Right lobe of liver (tissue), 4 donors: Measurements from ENCODE around the gene PLLP.

Source experiments
- POLR2A ChIP-seq: fragments of 450-650 bp; IDR thresholded peaks from one replicate; pipeline ENCODE4 v1.6.1; 2017; ENCODE audit warnings: antibody characterized with exemption, mild to moderate bottlenecking
- TF ChIP-seq, protein P1 (sequence below), 4 donors: fragments of 200-600 bp in 3 of 4; fragments of 450-650 bp in 1 of 4; IDR thresholded peaks; one replicate each; pipeline versions ENCODE4 v1.5.1 to v1.8.0; 2016 to 2022; ENCODE audit warnings: antibody characterized with exemption in 4 of 4, mild to moderate bottlenecking in 2 of 4
- donor health status: DM: no; HTN: no; CAD: no.
- donor health status: DM: no; HTN: no; CAD: no.
- donor health status: DM: no; HTN: yes; CAD: no.

GRCh38 chr16:57319646-57320045 lies 35.2 kb upstream of the PLLP start:
- TF ChIP-seq, protein P1, sequence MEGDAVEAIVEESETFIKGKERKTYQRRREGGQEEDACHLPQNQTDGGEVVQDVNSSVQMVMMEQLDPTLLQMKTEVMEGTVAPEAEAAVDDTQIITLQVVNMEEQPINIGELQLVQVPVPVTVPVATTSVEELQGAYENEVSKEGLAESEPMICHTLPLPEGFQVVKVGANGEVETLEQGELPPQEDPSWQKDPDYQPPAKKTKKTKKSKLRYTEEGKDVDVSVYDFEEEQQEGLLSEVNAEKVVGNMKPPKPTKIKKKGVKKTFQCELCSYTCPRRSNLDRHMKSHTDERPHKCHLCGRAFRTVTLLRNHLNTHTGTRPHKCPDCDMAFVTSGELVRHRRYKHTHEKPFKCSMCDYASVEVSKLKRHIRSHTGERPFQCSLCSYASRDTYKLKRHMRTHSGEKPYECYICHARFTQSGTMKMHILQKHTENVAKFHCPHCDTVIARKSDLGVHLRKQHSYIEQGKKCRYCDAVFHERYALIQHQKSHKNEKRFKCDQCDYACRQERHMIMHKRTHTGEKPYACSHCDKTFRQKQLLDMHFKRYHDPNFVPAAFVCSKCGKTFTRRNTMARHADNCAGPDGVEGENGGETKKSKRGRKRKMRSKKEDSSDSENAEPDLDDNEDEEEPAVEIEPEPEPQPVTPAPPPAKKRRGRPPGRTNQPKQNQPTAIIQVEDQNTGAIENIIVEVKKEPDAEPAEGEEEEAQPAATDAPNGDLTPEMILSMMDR (IDR thresholded peaks at IDR 0.05): no peak
- TF ChIP-seq POLR2A: no peak
